HS-27A (cell line): ENCODE results near the gene PLCG1.
A peak's percentile ranks its signal among the peaks of the same experiment; 100 is the strongest.

Experiments used
- DNase-seq: peaks from one replicate; pipeline ENCODE4 v3.0.0-alpha.2; 2012; ENCODE audit warnings: low read depth, missing footprints

Gene PLCG1

DNA sequence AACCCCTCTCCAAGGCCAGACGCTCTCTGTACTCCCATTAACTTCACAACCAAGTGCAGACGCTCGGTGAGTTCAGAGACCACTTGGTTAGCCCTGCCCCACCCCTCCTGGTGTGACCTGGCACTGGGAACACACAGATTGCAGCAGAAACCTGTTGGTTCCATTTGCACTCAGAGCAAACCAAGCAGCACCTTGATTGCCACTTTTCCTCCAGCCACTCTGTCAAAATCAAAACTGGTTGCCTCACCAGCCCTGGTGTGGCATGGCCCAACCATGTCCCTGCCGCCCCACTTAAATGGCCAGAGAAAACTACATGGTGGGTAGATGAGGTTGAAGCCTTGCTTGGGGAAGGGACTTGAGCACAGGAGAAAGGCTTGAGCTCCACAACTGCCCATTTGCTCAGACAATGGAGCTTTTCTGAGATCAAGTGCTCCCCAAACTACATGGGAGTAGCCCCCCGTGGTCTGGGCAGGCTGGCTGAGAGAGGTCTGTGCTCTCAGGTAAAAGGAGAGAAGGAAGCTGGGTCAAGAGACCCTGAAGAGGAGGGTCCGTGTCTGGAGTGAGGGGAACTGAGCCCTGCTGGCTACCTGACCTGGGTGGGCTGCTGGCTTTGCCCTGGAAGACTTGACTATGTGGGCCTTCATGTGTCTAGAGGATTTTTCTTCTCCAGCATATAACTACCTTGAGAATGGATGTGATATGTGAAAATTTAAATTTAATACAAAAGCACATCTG lies 43.4 kb downstream of the PLCG1 start:
- no peak for DNase-seq

DNA sequence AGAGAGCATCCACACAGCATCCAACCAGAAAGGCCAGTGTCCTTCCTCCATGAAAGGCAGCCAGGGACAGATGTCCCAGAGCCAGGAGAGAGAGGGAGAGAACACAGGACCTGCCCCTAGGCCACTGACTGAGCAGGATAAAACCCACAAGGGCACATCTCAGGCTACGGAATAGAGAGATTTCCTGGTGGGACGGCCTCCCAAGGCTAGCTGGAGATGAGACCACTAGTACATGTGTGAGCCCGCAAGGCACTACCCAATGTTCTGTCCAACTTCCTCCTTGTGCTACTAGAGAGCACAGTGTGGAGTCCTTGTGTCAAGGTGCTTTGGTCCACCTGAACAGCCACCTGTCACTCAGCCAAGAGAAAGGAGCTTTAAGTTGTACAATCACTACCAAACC lies 44.2 kb downstream of the PLCG1 start:
- no peak for DNase-seq

DNA sequence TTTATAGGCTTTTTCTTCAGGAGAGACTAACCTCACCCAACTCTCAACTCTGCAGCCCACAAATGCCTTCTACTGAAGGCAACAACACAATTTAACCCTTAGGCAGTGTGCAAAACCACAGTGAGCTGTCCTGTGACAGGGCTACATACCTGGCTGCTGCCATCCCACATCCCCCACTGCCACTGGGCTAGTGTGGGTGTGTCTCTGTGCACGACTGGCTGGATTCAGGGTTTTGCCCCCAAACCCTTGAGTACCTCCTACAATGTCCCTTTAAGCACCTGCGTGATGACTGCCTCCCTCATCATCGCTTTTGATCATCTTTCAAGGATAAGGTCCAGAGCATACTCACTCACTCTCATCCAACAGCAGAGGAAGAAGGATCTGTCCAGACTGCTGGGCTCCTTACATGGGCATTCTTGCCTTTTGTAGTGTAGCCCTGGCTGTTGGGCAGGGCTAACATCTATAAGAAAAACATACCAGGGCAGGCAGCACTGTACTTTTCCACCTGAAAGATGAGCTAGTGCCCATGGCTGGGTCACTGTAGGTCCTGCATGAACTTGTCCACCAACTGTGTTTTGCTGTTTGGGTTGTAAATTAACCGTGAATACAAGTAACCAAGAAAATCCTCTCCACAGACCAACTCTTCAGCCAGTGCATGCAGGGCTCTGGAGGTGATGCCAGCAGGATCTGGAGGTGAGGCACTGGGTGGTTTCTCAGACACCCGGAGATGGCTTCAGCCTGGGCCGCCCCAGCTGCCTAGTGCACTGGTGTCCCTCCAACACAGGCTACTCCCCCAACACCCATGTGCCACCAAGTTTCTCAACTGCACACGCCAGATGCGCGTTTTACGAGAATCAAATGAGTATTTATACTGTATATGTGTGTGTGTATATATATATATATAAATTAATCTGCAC lies 45.2 kb downstream of the PLCG1 start:
- no peak for DNase-seq

- DNase-seq = no peak
Measured at GRCh38 chr20:41183391-41183790, 46.0 kb downstream of the PLCG1 start.

DNA sequence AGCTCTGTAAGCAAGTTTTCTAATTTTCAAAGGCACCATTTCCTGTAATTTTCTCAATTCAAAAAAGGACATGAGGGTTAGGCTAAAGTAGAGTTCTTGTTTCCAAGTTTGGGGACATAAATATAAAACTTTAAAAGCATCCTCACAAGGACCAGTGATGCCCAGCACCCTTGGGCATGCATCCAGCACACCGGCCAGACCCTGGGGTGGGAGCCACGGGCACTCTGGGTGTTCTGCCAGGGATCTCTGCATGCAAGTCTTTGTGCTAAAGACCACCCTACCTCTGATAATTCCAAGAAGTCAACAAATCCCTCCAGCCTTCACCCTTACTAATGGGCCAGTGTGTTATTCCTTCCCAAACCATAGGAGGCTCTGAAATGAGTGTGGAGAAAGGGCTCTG lies 46.5 kb downstream of the PLCG1 start:
- no peak for DNase-seq

DNA sequence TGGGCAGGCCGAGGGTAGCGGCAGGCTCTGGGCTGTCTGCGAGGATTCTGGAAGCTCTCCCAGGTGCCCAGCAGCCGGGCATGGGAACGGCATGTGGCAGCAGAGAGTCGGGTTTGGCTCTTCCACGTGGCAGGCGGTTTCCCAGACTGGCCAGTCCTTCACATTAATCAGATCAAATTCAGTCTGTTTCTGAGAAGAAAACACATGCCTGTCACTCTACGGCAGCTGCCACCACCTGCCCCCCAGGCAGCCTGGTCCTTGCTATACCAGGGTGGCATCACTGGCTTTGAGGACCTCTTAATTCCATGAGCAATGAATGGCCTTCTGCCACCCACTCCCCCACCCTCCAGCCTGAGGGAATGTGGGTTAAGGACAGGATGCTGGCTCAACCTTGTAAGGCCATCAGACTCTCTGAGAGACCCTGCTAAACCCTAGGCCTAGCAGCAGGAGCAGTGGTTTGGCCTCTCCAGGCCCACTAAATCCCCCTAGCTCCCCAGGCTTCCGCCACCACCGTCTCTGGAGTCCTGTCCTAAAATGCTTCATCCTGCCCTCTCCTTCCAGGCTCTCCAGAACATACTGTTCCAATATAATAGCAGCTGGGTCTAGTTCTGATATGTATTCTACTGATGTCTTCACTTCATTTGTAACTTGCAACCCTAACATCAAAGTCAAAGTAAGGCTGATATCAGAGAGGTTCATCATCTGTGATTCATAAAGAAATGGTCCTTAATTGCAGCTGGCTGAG lies 47.8 kb downstream of the PLCG1 start:
- DNase-seq = no peak

DNA sequence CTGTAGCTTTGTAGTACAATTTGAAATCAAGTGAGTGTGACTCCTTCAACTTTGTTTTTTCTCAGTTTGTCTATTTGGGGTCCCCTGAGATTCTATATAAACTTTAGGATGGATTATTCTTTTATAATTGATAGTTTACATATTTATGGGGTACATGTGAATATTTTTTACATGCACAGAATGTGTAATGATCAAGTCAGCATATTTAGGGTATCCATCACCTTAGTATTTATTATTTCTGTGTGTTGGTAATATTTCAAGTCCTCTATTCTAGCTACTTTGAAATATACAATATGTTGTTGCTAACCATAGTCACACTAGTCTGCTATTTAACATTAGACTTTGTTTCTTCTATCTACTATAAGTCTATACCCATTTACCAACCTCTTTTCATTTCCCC lies 50.3 kb downstream of the PLCG1 start:
- no peak for DNase-seq

DNA sequence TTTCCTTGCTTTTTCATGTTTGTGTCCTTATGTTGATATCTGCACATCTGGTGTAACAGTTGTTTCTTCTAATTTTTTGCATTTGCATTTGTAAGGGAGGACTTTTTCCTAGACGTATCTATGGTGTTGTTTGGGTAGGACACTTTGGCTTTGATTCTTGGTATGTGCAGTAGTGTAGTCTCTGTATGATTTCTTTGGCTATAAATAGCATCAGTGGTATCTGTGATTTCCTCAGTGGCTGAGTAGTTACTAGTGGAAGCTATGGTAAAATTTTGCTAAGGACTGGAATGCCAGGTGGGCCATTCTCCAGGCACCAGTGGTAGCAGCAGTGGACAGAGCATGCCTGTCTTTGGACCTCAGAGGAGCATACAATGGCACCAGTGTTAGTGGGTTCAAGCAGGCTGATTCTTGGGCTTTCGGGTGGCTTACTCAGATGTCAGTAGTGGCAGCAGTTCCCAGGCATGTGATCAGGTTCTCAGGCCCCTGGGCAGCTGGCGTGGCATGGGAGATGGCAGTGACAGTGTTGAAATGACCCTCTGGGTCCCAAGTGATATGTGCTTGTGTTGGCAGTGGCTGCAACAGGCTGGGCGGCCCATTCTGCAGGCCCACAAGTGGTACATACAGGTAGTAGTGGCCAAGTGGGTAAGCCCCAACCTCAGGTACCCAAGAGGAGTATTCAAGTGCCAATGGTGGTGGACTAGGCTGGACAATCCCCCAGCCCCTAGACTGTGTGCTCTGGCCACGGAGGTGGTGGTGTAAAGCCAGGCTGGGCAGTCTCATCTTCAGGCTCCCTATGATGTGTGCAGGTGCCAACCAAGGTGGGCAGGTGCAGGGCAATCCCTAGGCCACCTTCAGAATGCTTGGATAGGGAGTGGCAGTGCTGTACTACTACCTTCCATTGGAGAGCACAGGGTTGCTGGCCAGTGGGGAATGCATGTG lies 54.5 kb downstream of the PLCG1 start:
- DNase-seq = no peak

- DNase-seq = no peak
Measured at GRCh38 chr20:41192575-41192974, 55.2 kb downstream of the PLCG1 start.

DNA sequence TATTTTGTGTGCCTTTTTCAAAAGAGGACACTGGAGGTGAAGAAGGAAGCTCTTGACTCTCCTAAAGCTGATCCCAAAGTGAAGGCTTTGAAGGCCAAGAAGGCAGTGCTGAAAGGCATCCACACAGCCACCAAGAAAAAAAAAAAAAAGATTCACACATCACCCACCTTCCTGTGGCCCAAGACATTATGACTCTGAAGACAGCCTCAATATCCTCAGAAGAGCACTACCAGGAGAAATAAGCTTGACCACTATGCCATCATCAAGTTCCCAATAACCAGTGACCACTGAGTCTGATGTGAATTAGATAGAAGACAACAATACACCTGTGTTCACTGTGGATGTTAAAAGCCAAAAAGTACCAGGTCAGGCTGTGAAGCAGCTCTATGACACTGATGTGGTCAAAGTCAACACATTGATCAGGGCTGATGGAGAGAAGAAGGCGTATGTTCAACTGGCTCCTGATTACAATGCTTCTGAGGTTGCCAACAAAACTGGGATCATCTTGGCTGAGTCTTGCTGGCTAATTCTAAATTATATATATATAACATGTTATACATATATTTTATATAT lies 59.4 kb downstream of the PLCG1 start:
- DNase-seq = no peak

DNA sequence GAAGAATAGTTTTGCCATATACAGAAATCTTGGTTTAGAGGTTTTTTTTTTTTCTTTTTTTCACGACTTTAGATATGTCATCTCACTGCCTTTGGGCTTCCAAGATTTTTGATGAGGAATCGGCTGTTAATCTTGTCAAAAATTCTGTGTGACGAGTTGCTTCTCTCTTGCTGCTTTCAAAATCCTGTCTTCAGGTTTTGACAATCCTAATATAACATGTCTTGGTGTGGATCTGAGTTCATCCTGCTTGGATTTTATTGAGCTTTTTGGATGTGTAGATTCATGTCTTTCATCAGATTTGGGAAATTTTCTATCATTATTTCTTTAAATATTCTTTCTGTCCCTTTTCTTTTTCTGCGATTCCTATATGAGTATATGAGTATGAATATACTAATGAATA lies 61.1 kb downstream of the PLCG1 start:
- no peak for DNase-seq

DNA sequence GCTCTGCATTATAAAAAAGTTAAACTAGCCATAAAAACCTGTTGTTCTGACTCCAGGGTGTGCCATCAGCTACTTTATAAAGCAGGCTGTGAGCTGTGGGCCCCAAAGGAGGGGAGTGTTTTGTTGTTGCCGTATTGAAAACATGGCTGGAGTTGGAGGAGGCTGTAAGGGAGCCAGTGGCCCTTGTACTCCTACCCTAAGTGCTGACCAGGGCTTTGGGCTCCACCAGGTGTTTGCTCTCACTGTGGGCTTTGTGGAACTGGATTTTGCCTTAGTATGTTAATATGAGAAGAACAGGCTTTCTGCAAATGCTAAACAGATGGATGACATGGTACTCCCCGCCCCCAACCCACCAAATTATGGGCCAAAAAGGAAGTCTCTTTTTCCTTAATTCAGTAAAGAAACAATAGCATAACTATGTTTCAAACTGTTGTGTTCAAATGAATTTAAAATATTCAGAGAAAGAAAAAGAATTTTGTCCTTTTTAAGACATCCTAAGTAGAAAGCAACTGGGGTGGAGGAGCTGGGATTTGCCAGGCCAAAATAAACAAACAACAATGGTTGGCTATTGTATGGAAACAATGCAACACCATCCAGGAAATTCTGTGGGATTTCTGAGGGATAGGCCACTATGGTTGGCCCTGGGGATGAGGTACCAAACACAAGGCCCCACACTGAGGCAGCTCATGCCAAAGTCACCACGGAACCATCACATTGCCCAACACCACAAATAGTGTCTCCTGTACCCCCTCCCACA lies 63.3 kb downstream of the PLCG1 start:
- no peak for DNase-seq

GRCh38 chr20:41201760-41202159 lies 64.4 kb downstream of the PLCG1 start:
- DNase-seq = no peak

DNA sequence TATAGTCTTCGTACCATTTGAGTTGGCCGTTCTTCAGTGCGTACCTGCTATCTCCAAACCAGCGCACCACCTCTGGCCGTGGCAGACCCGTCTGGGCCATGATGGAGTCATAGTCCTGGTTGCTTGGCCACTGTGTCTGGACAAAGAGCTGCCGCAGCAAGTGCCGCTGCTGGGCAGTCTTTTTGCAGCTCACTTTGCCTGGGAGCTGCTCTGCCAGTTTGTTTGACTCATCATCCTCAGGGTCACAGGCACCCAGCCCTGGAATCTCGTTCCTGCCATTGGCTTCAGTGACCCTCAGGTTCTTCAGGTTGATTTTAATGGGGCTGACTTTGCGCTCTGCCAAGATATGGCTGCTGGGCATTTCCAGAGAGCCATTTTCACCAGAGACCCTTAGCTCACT lies 65.1 kb downstream of the PLCG1 start:
- DNase-seq = no peak

DNA sequence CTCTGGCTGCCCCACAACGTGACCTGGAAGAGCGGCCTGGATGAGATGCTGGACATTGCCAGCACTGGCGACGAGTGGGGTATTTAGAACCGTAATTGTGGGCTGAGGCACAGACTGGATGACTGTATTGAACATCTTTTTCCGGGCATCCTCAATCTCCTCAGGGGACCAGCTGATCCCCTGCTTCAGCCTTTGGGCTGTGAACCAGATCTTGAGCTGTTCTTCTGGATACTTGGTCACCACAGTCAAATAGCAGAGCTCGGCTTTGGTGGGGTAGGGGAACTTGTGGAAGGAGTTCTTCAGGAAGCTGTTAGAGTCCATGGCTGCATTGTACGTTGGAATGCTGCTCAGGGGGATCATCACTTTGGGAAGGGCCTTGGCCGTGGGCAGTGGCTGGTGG lies 66.3 kb downstream of the PLCG1 start:
- no peak for DNase-seq

GRCh38 chr20:41204304-41205265 lies 67.2 kb downstream of the PLCG1 start:
- DNase-seq = no peak

- DNase-seq = no peak
Measured at GRCh38 chr20:41205313-41205712, 68.0 kb downstream of the PLCG1 start.

GRCh38 chr20:41213150-41213820 lies 75.9 kb downstream of the PLCG1 start:
- peak; percentile 29 for DNase-seq

DNA sequence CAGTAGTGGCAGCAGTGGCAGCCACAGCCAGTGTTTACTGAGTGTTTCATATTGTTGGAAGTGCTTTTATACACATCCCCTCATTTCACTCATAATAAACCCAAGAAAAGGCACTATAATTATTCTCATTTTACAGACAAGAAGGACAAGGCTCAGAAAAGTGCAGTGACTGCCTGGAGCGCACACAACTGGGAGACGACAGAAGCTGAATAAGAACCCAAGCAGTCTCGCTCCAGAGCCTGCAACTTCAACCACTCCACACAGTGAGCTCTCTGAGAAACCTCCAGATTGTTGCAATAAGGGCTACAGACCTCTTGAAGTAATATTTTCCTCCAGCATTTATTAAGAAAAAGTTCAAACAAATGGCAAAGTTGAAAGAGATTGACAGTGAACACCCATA lies 76.9 kb downstream of the PLCG1 start:
- no peak for DNase-seq
